Measurements from ENCODE around the gene IDI1.

DNA sequence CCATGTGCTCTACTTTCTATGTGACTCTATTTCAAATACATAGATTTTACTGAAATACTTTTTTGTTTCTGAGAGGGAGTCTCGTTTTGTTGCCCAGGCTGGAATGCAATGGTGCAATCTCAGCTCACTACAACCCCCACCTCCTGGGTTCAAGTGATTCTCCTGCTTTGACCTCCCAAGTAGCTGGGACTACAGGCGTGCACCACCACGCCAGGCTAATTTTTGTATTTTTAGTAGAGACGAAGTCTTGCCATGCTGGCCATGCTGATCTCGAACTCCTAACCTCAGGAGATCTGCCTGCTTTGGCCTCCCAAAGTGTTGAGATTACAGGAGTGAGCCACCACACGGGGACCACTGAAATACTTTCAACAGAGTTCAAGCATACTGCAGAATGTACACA, 3.5 kb downstream of the IDI1 start:
- TF ChIP-seq CTCF (IDR thresholded peaks at IDR 0.05; ENCODE audit: low read length) (no peak), EZH2 (optimal IDR thresholded peaks at IDR 0.05; ENCODE audit: low read depth, low read length) (no peak), EZH2phosphoT487 (IDR thresholded peaks at IDR 0.05; ENCODE audit: low read length) (no peak)

Data from MM.1S (cell line).